ENCODE measurements around the gene SOD1. TPM values are rescaled to one million over a fixed set of nuclear protein-coding genes. Genes with fewer than 3 reads are reported as not detected.

SOD1 gene
- 147 and 183 TPM in 2 replicates for total RNA-seq (ENCODE audit: low replicate concordance)

GRCh38 chr21:31659536-31660258 is at the start of gene SOD1:
TSS of gene SOD1 (plus strand) at chr21:31659693. CDS start at chr21:31659770, 77 bp downstream.
- Histone ChIP-seq H3F3A (ENCODE audit: low read depth) (no peaks in the 10 kb centered on the region), H2AFZ (replicated peaks) (peak within 1 kb of the TSS; percentile 11), H3K9me3 (ENCODE audit: low read depth) (no peaks in the 10 kb centered on the region), H3K4me2 (peak within 1 kb of the TSS; percentile 94), H3K4me1 (peaks cover 6% of the 10 kb centered on the region), H3K79me2 (ENCODE audit: low read depth) (peaks cover 43% of the 10 kb centered on the region), H4K20me1 (ENCODE audit: low read depth) (peaks cover 28% of the 10 kb centered on the region), H3K36me3 (peaks cover 10% of the 10 kb centered on the region), H3K27me3 (no peaks in the 10 kb centered on the region), H3K9ac (no peak within 1 kb of the TSS), H3K4me3 (peak within 1 kb of the TSS; percentile 77), H3K27ac (no peak within 1 kb of the TSS)
- H3K4me1 Mint-ChIP-seq = peaks cover 34% of the 10 kb centered on the region
- peak within 1 kb of the TSS; percentile 100 for H3K4me3 Mint-ChIP-seq
- no peaks in the 10 kb centered on the region for H3K9me3 Mint-ChIP-seq
- DNase-seq (ENCODE audit: low spot score) = peak; percentile 94
- peak within 1 kb of the TSS; percentile 97 for H3K27ac Mint-ChIP-seq
- H3K27me3 Mint-ChIP-seq (ENCODE audit: insufficient read depth, low read depth) = peaks cover 6% of the 10 kb centered on the region
- TF ChIP-seq EZH2phosphoT487 (IDR thresholded peaks at IDR 0.05) = no peak
- TF ChIP-seq EZH2 (IDR thresholded peaks at IDR 0.05) = no peak
- no peak for TF ChIP-seq CTCF (IDR thresholded peaks at IDR 0.05)
- peaks cover 18% of the 10 kb centered on the region for H3K36me3 Mint-ChIP-seq

- Mint-ChIP-seq H3K27ac (no peak overlapping the region), H3K9me3 (peaks cover 4% of the 10 kb centered on the region), H3K4me3 (no peak overlapping the region), H3K4me1 (peaks cover 38% of the 10 kb centered on the region), H3K36me3 (no peaks in the 10 kb centered on the region), H3K27me3 (ENCODE audit: insufficient read depth, low read depth) (peaks cover 8% of the 10 kb centered on the region)
- Histone ChIP-seq H3K27ac (no peak overlapping the region), H3K9me3 (ENCODE audit: low read depth) (no peaks in the 10 kb centered on the region), H2AFZ (replicated peaks) (no peak overlapping the region), H3K36me3 (no peaks in the 10 kb centered on the region), H3K4me1 (peaks cover 8% of the 10 kb centered on the region), H3F3A (ENCODE audit: low read depth) (peaks cover 10% of the 10 kb centered on the region), H3K79me2 (ENCODE audit: low read depth) (no peaks in the 10 kb centered on the region), H3K9ac (no peak overlapping the region), H3K4me2 (no peak overlapping the region), H3K27me3 (no peaks in the 10 kb centered on the region), H4K20me1 (ENCODE audit: low read depth) (no peaks in the 10 kb centered on the region), H3K4me3 (no peak overlapping the region)
- no peak for TF ChIP-seq EZH2 (IDR thresholded peaks at IDR 0.05)
- no peak for TF ChIP-seq EZH2phosphoT487 (IDR thresholded peaks at IDR 0.05)
- no peak for TF ChIP-seq CTCF (IDR thresholded peaks at IDR 0.05)
- no peak for DNase-seq (ENCODE audit: low spot score)
Observed at GRCh38 chr21:31611445-31611844, 48.0 kb upstream of the SOD1 start.

- H3K4me2 ChIP-seq = peak overlapping the region; percentile 51
- H3K79me2 ChIP-seq (ENCODE audit: low read depth) = no peaks in the 10 kb centered on the region
- Mint-ChIP-seq H3K36me3 (no peaks in the 10 kb centered on the region), H3K4me3 (peak overlapping the region; percentile 52), H3K9me3 (peaks cover 4% of the 10 kb centered on the region), H3K27me3 (ENCODE audit: insufficient read depth, low read depth) (peaks cover 8% of the 10 kb centered on the region), H3K27ac (peak overlapping the region; percentile 84), H3K4me1 (peaks cover 38% of the 10 kb centered on the region)
- no peak overlapping the region for H3K4me3 ChIP-seq
- H2AFZ ChIP-seq (replicated peaks) = no peak overlapping the region
- H3K27me3 ChIP-seq = no peaks in the 10 kb centered on the region
- no peak for TF ChIP-seq EZH2phosphoT487 (IDR thresholded peaks at IDR 0.05)
- no peak for TF ChIP-seq EZH2 (IDR thresholded peaks at IDR 0.05)
- TF ChIP-seq CTCF (IDR thresholded peaks at IDR 0.05) = no peak
- H3K27ac ChIP-seq = no peak overlapping the region
- H3F3A ChIP-seq (ENCODE audit: low read depth) = peaks cover 10% of the 10 kb centered on the region
- no peaks in the 10 kb centered on the region for H4K20me1 ChIP-seq (ENCODE audit: low read depth)
- H3K4me1 ChIP-seq = peaks cover 8% of the 10 kb centered on the region
- no peak overlapping the region for H3K9ac ChIP-seq
- peak; percentile 67 for DNase-seq (ENCODE audit: low spot score)
- no peaks in the 10 kb centered on the region for H3K9me3 ChIP-seq (ENCODE audit: low read depth)
- no peaks in the 10 kb centered on the region for H3K36me3 ChIP-seq
Observed at GRCh38 chr21:31612894-31613785, 46.4 kb upstream of the SOD1 start.

All from neural progenitor cell (in vitro differentiated cells).